ENCODE measurements around the gene PLEKHG1. TPM values are rescaled to one million over a fixed set of nuclear protein-coding genes. Genes with fewer than 3 reads are reported as not detected.

Gene PLEKHG1
- total RNA-seq, 1 donor from 2014 or later, result 57.7 TPM

- intact Hi-C loops (cut with DNase I), result no loop called here
- ATAC-seq (no peak), DNase-seq (ENCODE audit: low spot score) (no peak)
Measured at GRCh38 chr6:150634176-150634963, 34.7 kb downstream of the PLEKHG1 start.

GRCh38 chr6:150634964-150635292 is 35.2 kb downstream of the PLEKHG1 start:
- no peak for DNase-seq (ENCODE audit: low spot score)
- intact Hi-C loops (cut with DNase I), result no loop called here
- no peak for ATAC-seq

- intact Hi-C loops (cut with DNase I), result no loop called here
- DNase-seq (ENCODE audit: low spot score) (no peak), ATAC-seq (no peak)
Measured at GRCh38 chr6:150635906-150636514, 36.3 kb downstream of the PLEKHG1 start.

GRCh38 chr6:150636808-150637207 is 37.1 kb downstream of the PLEKHG1 start:
- ATAC-seq (no peak), DNase-seq (ENCODE audit: low spot score) (no peak)
- intact Hi-C loops (cut with DNase I), result no loop called here

- intact Hi-C loops (cut with DNase I), result no loop called here
- ATAC-seq, result no peak
- DNase-seq (ENCODE audit: low spot score), result no peak
Measured at GRCh38 chr6:150637266-150637665, 37.6 kb downstream of the PLEKHG1 start.

- intact Hi-C loops (cut with DNase I), result no loop called here
- DNase-seq (ENCODE audit: low spot score) (no peak), ATAC-seq (no peak)
Measured at GRCh38 chr6:150638267-150638666, 38.6 kb downstream of the PLEKHG1 start.

- intact Hi-C loops (cut with DNase I), result no loop called here
- ATAC-seq, result no peak
- DNase-seq (ENCODE audit: low spot score), result no peak
Measured at GRCh38 chr6:150638765-150639164, 39.1 kb downstream of the PLEKHG1 start.

- no peak for ATAC-seq
- intact Hi-C loops (cut with DNase I), result no loop called here
- DNase-seq (ENCODE audit: low spot score), result no peak
Measured at GRCh38 chr6:150639823-150640331, 40.2 kb downstream of the PLEKHG1 start.

- intact Hi-C loops (cut with DNase I), result no loop called here
- ATAC-seq (no peak), DNase-seq (ENCODE audit: low spot score) (no peak)
Measured at GRCh38 chr6:150640556-150641209, 41.0 kb downstream of the PLEKHG1 start.

- ATAC-seq (peak; percentile 75), DNase-seq (ENCODE audit: low spot score) (no peak)
- intact Hi-C loops (cut with DNase I), result no loop called here
Measured at GRCh38 chr6:150641398-150642139, 41.9 kb downstream of the PLEKHG1 start.

- intact Hi-C loops (cut with DNase I), result no loop called here
- no peak for DNase-seq (ENCODE audit: low spot score)
- no peak for ATAC-seq
Measured at GRCh38 chr6:150646228-150646627, 46.5 kb downstream of the PLEKHG1 start.

GRCh38 chr6:150647051-150647450 is 47.4 kb downstream of the PLEKHG1 start:
- no peak for DNase-seq (ENCODE audit: low spot score)
- ATAC-seq, result no peak
- intact Hi-C loops (cut with DNase I), result no loop called here

Other genes with a start within 250 kb of the PLEKHG1 start
- gene IYD, start 230.9 kb upstream of the PLEKHG1 start, total RNA-seq, result not detected

Measured in sciatic nerve (tissue), 2 donors.